ENCODE results near the gene DEPDC4. TPM values are rescaled to one million over a fixed set of nuclear protein-coding genes. Genes with fewer than 3 reads are reported as not detected.
A peak's percentile ranks its signal among the peaks of the same experiment; 100 is the strongest.

The DEPDC4 gene
- total RNA-seq, 1 donor from 2014 or later, result 0.62 TPM

DNA sequence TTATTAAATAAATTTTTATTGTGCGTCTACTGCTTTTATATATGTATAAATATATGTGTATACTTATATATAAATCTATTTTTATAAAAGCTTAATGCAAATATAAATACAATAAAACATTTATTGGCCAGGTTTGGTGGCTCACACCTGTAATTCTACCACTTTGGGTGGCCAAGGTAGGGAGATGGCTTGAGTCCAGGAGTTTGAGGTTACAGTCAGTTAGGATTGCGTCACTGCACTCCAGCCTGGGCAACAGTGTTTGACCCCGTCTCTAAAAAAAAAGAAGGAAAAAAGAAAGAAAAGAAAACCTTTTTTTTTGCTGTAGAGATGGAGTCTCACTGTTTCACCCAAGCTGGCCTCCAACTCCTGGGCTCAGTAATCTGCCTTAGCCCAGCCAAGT is 45.4 kb downstream of the DEPDC4 start:
- intact Hi-C loops (cut with DNase I), result no loop called here
- no peak for DNase-seq (ENCODE audit: low spot score)

DNA sequence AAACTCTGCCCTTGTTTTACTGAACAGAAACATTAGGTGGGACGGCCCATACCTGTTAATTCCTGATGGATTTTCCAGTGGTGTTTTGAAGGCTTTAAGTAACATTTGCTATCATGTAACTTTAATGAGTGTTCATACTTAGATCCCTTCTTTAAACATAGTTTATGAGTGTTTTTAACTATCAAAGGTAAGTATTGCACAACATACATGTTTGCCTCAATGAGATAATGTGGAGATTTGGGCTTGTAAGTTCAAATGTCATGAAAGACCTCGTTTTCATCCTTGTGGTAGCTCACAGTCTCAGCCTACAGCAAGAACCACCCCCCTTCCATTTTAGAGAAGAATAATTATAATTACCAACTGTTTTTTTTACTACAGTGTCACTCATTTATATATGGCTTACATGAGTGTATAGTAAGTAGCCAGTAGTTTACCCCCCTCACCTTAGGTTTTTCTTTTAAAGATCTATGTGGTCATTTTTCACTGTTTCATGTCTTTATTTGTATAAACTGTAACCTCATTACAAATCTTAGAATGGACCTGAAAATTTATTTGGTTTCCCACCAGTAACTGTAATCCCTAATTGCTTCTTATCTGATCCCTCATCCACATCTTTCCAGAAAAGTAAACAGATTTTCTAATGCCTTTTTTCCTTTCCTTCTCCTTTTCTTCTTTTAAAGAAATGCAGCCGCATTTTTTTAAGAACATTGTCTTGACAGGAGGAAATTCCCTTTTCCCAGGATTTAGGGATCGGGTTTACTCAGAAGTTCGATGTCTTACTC is 47.4 kb downstream of the DEPDC4 start:
- intact Hi-C loops (cut with DNase I), result no loop called here
- no peak for DNase-seq (ENCODE audit: low spot score)

DNA sequence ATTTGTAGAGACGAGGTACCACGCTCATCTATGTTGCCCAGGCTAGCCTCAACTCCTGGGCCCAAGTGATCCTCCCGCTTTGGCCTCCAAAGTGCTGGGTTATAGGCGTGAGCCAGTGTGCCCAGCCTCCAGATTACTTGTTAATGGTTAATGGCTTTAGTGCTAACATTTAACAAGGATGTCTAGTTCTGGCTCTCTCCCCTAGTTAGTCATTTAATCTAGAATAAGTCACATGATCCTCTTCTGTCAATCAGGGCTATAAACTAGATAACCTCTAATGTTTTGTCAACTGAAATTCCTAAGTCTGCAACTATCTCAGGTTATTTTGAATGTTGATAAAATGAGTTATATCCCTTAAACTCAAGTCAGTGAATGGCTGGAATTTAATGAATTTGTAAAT is 50.5 kb downstream of the DEPDC4 start:
- no peak for DNase-seq (ENCODE audit: low spot score)
- intact Hi-C loops (cut with DNase I), result no loop called here

- no peak for DNase-seq (ENCODE audit: low spot score)
- intact Hi-C loops (cut with DNase I), result no loop called here
Observed at GRCh38 chr12:100215209-100215608, 51.7 kb downstream of the DEPDC4 start.

DNA sequence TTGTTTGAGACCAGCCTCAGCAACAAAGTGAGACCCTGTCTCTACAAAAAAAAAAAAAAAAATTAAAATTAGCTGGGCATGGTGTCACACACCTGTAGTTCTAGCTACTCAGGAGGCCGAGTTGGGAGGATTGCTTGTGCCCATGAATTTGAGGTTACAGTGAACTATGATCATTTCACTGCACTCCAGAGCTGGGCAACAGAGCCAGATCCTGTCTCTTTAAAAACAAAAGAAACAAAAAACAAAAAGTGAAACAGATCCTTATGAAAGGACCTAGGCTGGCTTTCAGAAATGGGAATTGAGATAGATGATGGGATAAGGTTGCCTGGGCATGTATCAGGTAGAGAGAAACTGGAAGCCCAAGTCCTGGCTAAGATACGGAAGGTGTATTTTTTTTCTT is 52.4 kb downstream of the DEPDC4 start:
- intact Hi-C loops (cut with DNase I), result no loop called here
- DNase-seq (ENCODE audit: low spot score), result no peak

DNA sequence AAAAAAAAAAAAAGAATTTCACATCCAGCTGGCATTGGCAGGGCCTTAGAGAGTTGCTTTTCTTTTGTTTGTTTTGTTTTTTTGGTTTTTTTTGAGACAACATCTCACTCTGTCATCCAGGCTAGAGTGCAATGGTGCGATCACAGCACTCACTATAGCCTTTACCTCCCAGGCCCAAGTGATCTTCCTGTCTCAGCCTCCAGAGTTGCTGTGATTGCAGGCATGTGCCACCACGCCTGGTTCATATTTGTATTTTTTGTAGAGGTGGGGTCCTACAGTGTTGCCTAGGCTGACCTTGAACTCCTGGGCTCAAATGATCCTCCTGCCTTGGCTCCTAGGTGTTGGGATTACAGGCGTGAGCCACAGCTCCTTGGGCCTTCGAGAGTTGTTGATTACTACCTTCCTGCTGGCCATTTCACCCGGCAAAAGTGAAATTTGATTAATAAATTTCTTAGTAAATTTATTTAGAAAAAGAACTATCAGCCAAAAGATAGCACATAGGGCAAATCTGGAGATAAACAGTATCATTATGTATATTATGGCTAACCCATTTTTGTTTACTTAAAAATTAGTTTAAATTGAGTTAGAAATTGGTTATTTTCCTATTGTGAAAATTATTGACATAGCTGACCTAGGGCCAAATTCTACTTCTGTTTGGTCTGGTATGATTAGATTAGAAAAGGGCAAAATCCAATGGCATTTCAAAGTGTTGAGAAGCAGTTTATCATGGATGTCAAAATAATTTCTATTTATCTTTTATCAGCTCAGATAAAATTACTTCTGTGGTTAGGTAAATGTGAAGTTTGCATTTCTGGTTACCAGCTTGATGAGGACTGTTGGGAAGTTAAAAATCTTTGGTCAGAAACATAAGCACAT is 53.6 kb downstream of the DEPDC4 start:
- DNase-seq (ENCODE audit: low spot score), result no peak
- intact Hi-C loops (cut with DNase I), result no loop called here

GRCh38 chr12:100211698-100212097 is 55.2 kb downstream of the DEPDC4 start:
- intact Hi-C loops (cut with DNase I), result no loop called here
- no peak for DNase-seq (ENCODE audit: low spot score)

DNA sequence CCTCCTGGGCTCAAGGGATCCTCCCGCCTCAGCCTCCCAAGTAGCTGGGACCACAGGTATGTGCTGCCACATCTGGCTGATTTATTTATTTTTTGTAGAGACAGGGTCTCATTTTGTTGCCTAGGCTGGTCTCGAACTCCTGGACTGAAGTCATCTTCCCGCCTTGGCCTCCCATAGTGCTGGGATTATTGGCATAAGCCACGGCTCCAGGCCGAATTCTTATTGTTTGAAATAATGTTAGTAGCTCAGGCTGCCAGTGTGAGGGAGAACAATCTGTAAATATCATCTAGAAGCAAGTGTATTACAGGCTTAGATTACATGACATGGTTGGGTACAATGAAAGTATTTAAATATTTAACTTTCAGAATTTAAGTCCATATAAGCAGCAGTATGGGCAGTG is 58.0 kb downstream of the DEPDC4 start:
- DNase-seq (ENCODE audit: low spot score), result no peak
- intact Hi-C loops (cut with DNase I), result no loop called here

DNA sequence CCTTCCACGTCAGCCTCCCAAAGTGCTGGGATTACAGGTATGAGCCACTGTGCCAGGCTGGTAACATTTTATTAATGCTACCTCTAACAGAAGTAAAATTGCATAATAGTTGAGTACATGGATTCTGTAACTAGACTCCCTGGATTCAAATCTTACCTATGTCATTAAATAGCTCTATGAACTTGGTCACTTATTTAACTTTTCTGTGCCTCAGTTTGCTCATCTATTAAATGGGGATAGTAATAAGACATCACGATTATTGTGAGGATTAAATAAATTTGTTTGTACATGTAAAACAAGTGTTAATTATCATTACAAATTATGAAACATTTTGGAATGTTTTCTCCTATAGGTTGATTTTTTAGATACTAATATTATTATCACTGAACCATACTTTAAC is 59.6 kb downstream of the DEPDC4 start:
- DNase-seq (ENCODE audit: low spot score), result no peak
- intact Hi-C loops (cut with DNase I), result no loop called here

- no peak for DNase-seq (ENCODE audit: low spot score)
- intact Hi-C loops (cut with DNase I), result loop anchor here (5.0 kb wide), 2 partner anchors 40 to 60 kb away; partner anchors contain the start of gene BLTP3B
Observed at GRCh38 chr12:100201604-100202423, 65.1 kb downstream of the DEPDC4 start.

DNA sequence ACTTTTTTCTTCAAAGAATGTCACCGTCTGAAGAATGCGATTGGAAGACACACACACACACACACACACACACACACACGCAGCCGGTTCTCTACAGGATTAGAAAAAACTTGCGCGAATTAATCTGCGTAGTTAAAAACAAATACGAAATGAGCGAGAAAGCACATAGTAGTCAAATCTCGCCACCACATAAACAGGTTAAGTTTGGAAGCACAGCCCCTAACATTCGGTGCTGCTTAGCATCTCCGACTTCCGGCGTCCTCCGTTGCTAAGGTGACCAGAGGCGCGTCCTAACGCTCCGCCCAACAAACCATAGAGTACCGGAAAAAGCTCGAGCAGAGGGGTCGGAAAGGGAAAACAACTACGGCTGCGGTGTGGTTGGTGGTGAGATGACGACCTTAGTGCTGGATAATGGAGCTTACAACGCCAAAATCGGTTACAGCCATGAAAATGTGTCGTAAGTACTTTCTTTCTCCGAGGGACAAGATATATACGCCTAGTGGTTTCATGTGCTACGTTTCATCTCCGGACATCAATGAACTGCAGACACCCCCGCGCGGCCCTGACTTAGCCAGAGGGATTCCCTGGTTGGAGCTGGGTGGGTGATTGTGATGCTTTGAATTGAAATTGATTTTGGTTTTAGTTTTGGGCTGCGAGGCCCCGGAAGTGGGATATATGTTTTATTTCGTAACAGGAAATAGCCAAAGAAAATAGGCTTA is 66.3 kb downstream of the DEPDC4 start, which contains the start of gene ACTR6:
Gene ACTR6 (plus strand): TSS at position 353 of the 719 bp plus-strand sequence. CDS start 37 bp downstream, at position 390.
- intact Hi-C loops (cut with DNase I), result loop anchor here (5.0 kb wide), 2 partner anchors 38 to 58 kb away; partner anchors contain the start of gene BLTP3B
- DNase-seq (ENCODE audit: low spot score), result peak; percentile 98

- intact Hi-C loops (cut with DNase I), result loop anchor here (5.0 kb wide), 2 partner anchors 37 to 57 kb away; partner anchors contain the start of gene BLTP3B
- peak; percentile 86 for DNase-seq (ENCODE audit: low spot score)
Observed at GRCh38 chr12:100199347-100200149, 67.3 kb downstream of the DEPDC4 start.

DNA sequence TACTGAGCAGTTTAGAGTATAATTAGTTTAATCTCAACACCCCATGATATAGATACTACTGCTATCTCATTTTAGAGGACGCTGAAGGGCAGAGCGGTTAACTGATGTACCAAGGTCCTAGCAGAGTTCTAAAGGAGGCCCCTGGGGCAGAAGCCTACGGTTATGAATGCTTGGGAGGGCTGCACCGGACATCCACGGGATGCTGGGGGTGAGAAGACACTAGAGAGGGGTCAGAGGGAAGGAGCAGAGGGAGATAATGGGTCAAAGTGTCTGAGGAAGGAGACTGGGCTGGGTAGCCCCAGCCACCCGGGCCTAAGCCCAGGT is 67.9 kb downstream of the DEPDC4 start:
- intact Hi-C loops (cut with DNase I), result no loop called here
- DNase-seq (ENCODE audit: low spot score), result no peak

DNA sequence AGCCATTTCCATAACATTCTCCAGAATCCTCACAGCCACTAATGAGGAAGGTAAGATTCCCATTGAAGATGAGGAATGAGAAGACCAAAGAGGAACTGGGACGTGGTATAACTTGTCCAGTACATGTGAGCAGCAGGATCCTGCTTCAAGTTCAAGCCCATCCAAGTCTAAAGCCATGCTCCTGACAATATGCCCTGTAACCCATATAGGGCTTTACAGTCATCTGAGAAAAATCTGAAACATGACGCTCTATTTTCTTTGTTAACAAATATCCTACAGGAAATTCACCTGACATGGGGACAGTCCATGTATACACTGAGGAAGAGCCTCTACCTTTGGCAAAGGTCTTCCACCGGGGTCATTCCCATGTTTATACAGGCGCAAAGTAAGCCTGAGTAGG is 69.4 kb downstream of the DEPDC4 start:
- no peak for DNase-seq (ENCODE audit: low spot score)
- intact Hi-C loops (cut with DNase I), result no loop called here

GRCh38 chr12:100193085-100193484 is 73.8 kb downstream of the DEPDC4 start:
- DNase-seq (ENCODE audit: low spot score), result no peak
- intact Hi-C loops (cut with DNase I), result no loop called here

All from cardiac septum (tissue), 1 donor.